Mucosa of gallbladder (tissue), 1 donor: ENCODE data around the gene RGSL1. TPM values are rescaled to one million over a fixed set of nuclear protein-coding genes. Genes with fewer than 3 reads are reported as not detected.
"Not testable (repeated sequence)": the region's sequence is repeated elsewhere in the genome, so short reads cannot be mapped to it uniquely, and the experiment has no call there.

Experiments
- DNase-seq: peaks from one replicate; pipeline ENCODE4 v3.0.0-alpha.2; 2020; ENCODE audit warnings: low spot score
- total RNA-seq: library from RNA; stranded (reverse); gene quantifications from one replicate; pipeline ENCODE4 v1.2.1, GENCODE V29; 2021
- donor health status: DM: no; HTN: no; CAD: no.

RGSL1 gene
- total RNA-seq, 1 donor from 2014 or later, result not detected

- DNase-seq, result no peak
Observed at GRCh38 chr1:182446033-182446669, 3.8 kb upstream of the RGSL1 start.

- DNase-seq, result not testable (repeated sequence)
Observed at GRCh38 chr1:182447124-182447523, 2.8 kb upstream of the RGSL1 start.

- DNase-seq, result no peak
Observed at GRCh38 chr1:182447660-182448059, 2.3 kb upstream of the RGSL1 start.

- no peak for DNase-seq
Observed at GRCh38 chr1:182453631-182454030, 3.7 kb downstream of the RGSL1 start.

- no peak for DNase-seq
Observed at GRCh38 chr1:182457844-182458243, 7.9 kb downstream of the RGSL1 start.

- no peak for DNase-seq
Observed at GRCh38 chr1:182459949-182460348, 10.0 kb downstream of the RGSL1 start.

GRCh38 chr1:182460550-182460951 lies 10.6 kb downstream of the RGSL1 start:
- no peak for DNase-seq

GRCh38 chr1:182473556-182473955 lies 23.6 kb downstream of the RGSL1 start:
- DNase-seq, result no peak

GRCh38 chr1:182476625-182477024 lies 26.7 kb downstream of the RGSL1 start:
- DNase-seq, result no peak

- DNase-seq, result no peak
Observed at GRCh38 chr1:182478238-182478637, 28.3 kb downstream of the RGSL1 start.

GRCh38 chr1:182484067-182484466 lies 34.1 kb downstream of the RGSL1 start:
- DNase-seq, result no peak

GRCh38 chr1:182484531-182485257 lies 34.7 kb downstream of the RGSL1 start:
- no peak for DNase-seq

- no peak for DNase-seq
Observed at GRCh38 chr1:182485861-182486260, 35.9 kb downstream of the RGSL1 start.

- no peak for DNase-seq
Observed at GRCh38 chr1:182488803-182489202, 38.9 kb downstream of the RGSL1 start.

- no peak for DNase-seq
Observed at GRCh38 chr1:182493063-182493462, 43.1 kb downstream of the RGSL1 start.

- no peak for DNase-seq
Observed at GRCh38 chr1:182495002-182495401, 45.1 kb downstream of the RGSL1 start.

- DNase-seq, result no peak
Observed at GRCh38 chr1:182495693-182496092, 45.7 kb downstream of the RGSL1 start.

- DNase-seq, result no peak
Observed at GRCh38 chr1:182507685-182508084, 57.7 kb downstream of the RGSL1 start.

- DNase-seq, result no peak
Observed at GRCh38 chr1:182515556-182515955, 65.6 kb downstream of the RGSL1 start.

- no peak for DNase-seq
Observed at GRCh38 chr1:182520736-182521135, 70.8 kb downstream of the RGSL1 start.

GRCh38 chr1:182525342-182525741 lies 75.4 kb downstream of the RGSL1 start:
- DNase-seq, result no peak

- DNase-seq, result no peak
Observed at GRCh38 chr1:182527680-182528079, 77.7 kb downstream of the RGSL1 start.

- peak; percentile 33 for DNase-seq
Observed at GRCh38 chr1:182528206-182528605, 78.3 kb downstream of the RGSL1 start.

- DNase-seq, result no peak
Observed at GRCh38 chr1:182533896-182534295, 84.0 kb downstream of the RGSL1 start.
